PFSK-1 (cell line): ENCODE results near the gene PPIE.

Source experiments
- FOXP2 ChIP-seq: optimal IDR thresholded peaks from 2 replicates; pipeline ENCODE3; 2011; ENCODE audit warnings: borderline replicate concordance, control low read depth, inconsistent platforms; ENCODE audit not compliant: insufficient read depth; ENCODE audit errors: extremely low read length, extremely low read depth
- POLR2AphosphoS5 ChIP-seq: IDR thresholded peaks from 2 replicates; pipeline ENCODE4 v1.6.1; 2012; ENCODE audit warnings: low read depth, mild to moderate bottlenecking, control low read depth, low read length, moderate library complexity
- REST ChIP-seq, 2 experiments: IDR thresholded peaks; 2 replicates each; pipeline versions ENCODE4 v1.6.1 to v1.8.0; 2011 to 2012; ENCODE audit warnings: low read depth in 2 of 2, low read length in 2 of 2, control low read depth in 1 of 2, inconsistent platforms in 1 of 2, mild to moderate bottlenecking in 1 of 2, moderate library complexity in 1 of 2; ENCODE audit not compliant: insufficient read depth in 1 of 2
- SIN3A ChIP-seq: IDR thresholded peaks from 2 replicates; pipeline ENCODE4 v1.6.1; 2012; ENCODE audit warnings: mild to moderate bottlenecking, low read length, moderate library complexity, borderline replicate concordance; ENCODE audit not compliant: insufficient read depth
- TAF1 ChIP-seq: IDR thresholded peaks from 2 replicates; pipeline ENCODE4 v1.6.1; 2012; ENCODE audit warnings: low read length, control low read depth, borderline replicate concordance; ENCODE audit not compliant: insufficient read depth

Gene PPIE

DNA sequence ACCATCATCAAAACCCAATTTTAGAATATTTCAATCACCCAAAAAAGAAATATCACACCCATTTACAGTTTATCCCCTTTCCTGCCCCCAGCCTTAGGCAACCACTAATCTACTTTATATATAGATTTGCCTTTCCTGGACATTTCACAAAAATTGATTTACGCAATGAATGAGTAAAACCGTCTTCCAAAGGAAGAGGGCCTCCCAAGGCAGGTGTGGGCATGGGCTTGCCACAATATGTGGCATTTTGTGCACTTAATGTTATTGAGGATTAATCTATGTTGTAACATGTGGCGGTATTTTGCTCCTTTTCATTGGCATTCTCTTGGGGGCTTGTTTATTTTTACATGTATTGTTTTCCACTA, 61.8 kb downstream of the PPIE start:
- TF ChIP-seq REST (IDR thresholded peaks at IDR 0.05; ENCODE audit: insufficient read depth in 1 of 2, low read depth in 2 of 2, low read length in 2 of 2): no peak
- TF ChIP-seq FOXP2: no peak
- no peak for TF ChIP-seq SIN3A
- TF ChIP-seq TAF1: no peak
- no peak for TF ChIP-seq POLR2AphosphoS5

GRCh38 chr1:39802496-39803260, 64.0 kb downstream of the PPIE start:
- TF ChIP-seq SIN3A (no peak), REST (IDR thresholded peaks at IDR 0.05; ENCODE audit: insufficient read depth in 1 of 2, low read depth in 2 of 2, low read length in 2 of 2) (no peak), FOXP2 (no peak), POLR2AphosphoS5 (no peak), TAF1 (no peak)

DNA sequence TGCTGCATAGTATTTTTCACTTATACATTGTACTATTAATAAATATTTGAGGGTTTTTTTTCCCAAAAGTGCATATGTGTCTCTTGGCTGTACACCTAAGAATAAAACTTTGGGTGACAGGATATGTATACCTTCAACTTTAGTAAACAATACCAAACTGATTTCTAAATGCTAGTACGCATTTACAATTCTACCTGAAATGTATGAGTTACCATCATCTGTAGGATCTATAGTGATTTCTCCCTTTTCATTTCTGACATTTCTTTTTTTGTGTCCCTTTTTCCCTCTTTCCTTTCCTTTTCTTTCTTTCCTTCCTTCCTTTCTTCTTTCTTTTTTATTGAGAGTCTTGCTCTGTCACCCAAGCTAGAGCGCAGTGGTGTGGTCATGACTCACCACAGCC, 66.7 kb downstream of the PPIE start:
- TF ChIP-seq TAF1 (no peak), REST (IDR thresholded peaks at IDR 0.05; ENCODE audit: insufficient read depth in 1 of 2, low read depth in 2 of 2, low read length in 2 of 2) (no peak), FOXP2 (no peak), POLR2AphosphoS5 (no peak), SIN3A (no peak)

DNA sequence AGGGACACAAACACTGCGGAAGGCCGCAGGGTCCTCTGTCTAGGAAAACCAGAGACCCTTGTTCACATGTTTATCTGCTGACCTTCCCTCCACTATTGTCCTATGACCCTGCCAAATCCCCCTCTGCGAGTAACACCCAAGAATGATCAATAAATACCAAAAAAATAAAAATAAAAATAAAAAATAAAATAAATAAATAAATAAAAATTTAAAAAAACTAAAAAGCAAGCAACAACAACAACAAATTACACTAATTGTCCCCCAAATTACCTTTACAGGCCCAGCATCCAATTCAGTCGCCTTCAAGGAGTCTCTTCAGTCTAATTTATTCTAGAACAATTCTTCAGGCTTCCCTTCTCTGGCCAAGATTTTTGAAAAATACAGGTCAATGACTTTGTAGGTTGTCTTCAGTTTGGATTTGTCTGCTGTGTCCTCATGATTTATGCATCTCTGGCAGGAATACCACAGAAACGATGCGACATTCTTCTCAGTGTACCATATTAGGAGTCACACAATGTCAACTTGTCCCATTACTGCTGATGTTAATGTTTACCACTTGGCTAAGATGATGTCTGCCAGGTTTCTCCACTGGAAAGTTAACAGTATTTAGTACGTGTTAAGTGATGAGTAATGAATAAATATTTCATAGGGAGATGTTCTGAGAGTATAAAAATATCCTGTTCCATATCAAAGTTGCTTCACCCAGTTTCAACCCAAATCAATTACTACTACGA, 70.3 kb downstream of the PPIE start:
- no peak for TF ChIP-seq POLR2AphosphoS5
- TF ChIP-seq FOXP2: no peak
- no peak for TF ChIP-seq REST (IDR thresholded peaks at IDR 0.05; ENCODE audit: insufficient read depth in 1 of 2, low read depth in 2 of 2, low read length in 2 of 2)
- TF ChIP-seq SIN3A: no peak
- no peak for TF ChIP-seq TAF1

GRCh38 chr1:39812913-39813312, 74.2 kb downstream of the PPIE start:
- TF ChIP-seq SIN3A: no peak
- TF ChIP-seq REST (IDR thresholded peaks at IDR 0.05; ENCODE audit: insufficient read depth in 1 of 2, low read depth in 2 of 2, low read length in 2 of 2): no peak
- TF ChIP-seq FOXP2: no peak
- no peak for TF ChIP-seq POLR2AphosphoS5
- TF ChIP-seq TAF1: no peak
